Heart right ventricle (tissue), 16 donors: ENCODE data around the gene OR51B4. TPM values are rescaled to one million over a fixed set of nuclear protein-coding genes. Genes with fewer than 3 reads are reported as not detected.

Experiments
- ATAC-seq, 8 donors: fragments of 200-7000 bp; cut with Tn5 transposase; one replicate each; pipeline ENCODE4 v1.9.1; 2020; ENCODE audit warnings: mild to moderate bottlenecking in 8 of 8, moderate library complexity in 8 of 8, moderate number of reproducible peaks in 1 of 8
- DNase-seq, 2 donors: peaks; one replicate each; pipeline ENCODE4 v3.0.0-alpha.2; 2020
- H3K27ac ChIP-seq, 10 donors: fragments of 200-600 bp; sonication (generic) in 2 of 10; one replicate each; pipeline versions ENCODE4 v1.5.0 to v1.8.0; 2020 to 2022; ENCODE audit warnings: mild to moderate bottlenecking in 3 of 10
- H3K27me3 ChIP-seq, 7 donors: fragments of 200-600 bp; one replicate each; pipeline ENCODE4 v1.8.0; 2021 to 2022; ENCODE audit warnings: mild to moderate bottlenecking in 2 of 7
- H3K36me3 ChIP-seq, 9 donors: fragments of 200-600 bp; sonication (generic) in 1 of 9; one replicate each; pipeline versions ENCODE4 v1.5.0 to v1.8.0; 2020 to 2022; ENCODE audit warnings: mild to moderate bottlenecking in 2 of 9
- H3K4me1 ChIP-seq, 9 donors: fragments of 200-600 bp; sonication (generic) in 1 of 9; one replicate each; pipeline versions ENCODE4 v1.5.0 to v1.8.0; 2020 to 2022; ENCODE audit warnings: mild to moderate bottlenecking in 4 of 9
- H3K4me3 ChIP-seq, 10 donors: fragments of 200-600 bp; sonication (generic) in 2 of 10; one replicate each; pipeline versions ENCODE4 v1.5.0 to v1.8.0; 2020 to 2022; ENCODE audit warnings: mild to moderate bottlenecking in 7 of 10, moderate library complexity in 2 of 10
- H3K9me3 ChIP-seq, 11 donors: fragments of 200-600 bp in 10 of 11; sonication (generic) in 2 of 11; one replicate each; pipeline versions ENCODE4 v1.5.0 to v1.8.0; 2013 to 2022; ENCODE audit warnings: mild to moderate bottlenecking in 2 of 11, control low read depth in 1 of 11, moderate library complexity in 1 of 11
- WGBS, 2 donors: extraction: QIAGEN DNeasy Blood & Tissue Kit; methylation state at CpG; one replicate each; pipeline ENCODE4 v1.1.7; 2013; ENCODE audit warnings: inconsistent platforms in 1 of 2; 5-methylcytosine and 5-hydroxymethylcytosine counted together
- intact Hi-C, 10 donors: fragments of 100-400 bp; cut with DNase I; formaldehyde crosslinking; loops; one replicate each; pipeline versions ENCODE4 v1.11.1 to v1.14.2; 2022
- polyA plus RNA-seq, 2 donors: library from polyadenylated mRNA; stranded (reverse); fragments of 200-250 nt; gene quantifications; one replicate each; pipeline ENCODE4 v1.2.3, GENCODE V29; 2013
- total RNA-seq, 10 donors: library from RNA; stranded (reverse); fragmentation: NEBNext Ultra II Directional in 3 of 10; extraction: Animal tissue kit (Norgen Biotek cat#: 25700) in 3 of 10; gene quantifications; one replicate each; pipeline versions ENCODE4 v1.2.1 to v1.2.4, GENCODE V29; 2021 to 2023
- TF ChIP-seq, protein P1 (sequence below), 9 donors: fragments of 200-600 bp; sonication (generic) in 2 of 9; IDR thresholded peaks; one replicate each; pipeline versions ENCODE4 v1.5.0 to v1.8.0; 2021 to 2022; ENCODE audit warnings: antibody characterized with exemption in 9 of 9, mild to moderate bottlenecking in 5 of 9, moderate library complexity in 1 of 9
- donor health status: Arrhythmogenic right ventricular cardiomyopathy.
- donor health status: ischemic (EF 13 %, LVEDD 7.1; RV severe dilation, severe dysfunction).
- donor health status: healthy with polysubstance abuse.
- donor health status: DM: no; HTN: yes; CAD: no.
- donor health status: DM: no; HTN: no; CAD: no.
- donor health status: ischemic (EF 25% LVEDD 6.9; RV normal size, moderate dysfunction).
- donor health status: ischemic (EF 25% LVEDD 5.7; RV mildly dilated, moderate dysfunction).
- donor health status: healthy.
- donor health status: DM: yes; HTN: yes; CAD: no.
- donor health status: Ischemic cardiomyopathy.
- donor health status: ischemic (EF 35%, LVEDD 5.7; RV mildly dilated, moderate dysfunction).
- donor health status: nonischemic (EF 11% LVEDD 7.7; RV severe dilation, severe dysfunction).
- donor health status: DM: yes; HTN: yes; CAD: no.
- donor health status: PGD.
- donor health status: ischemic (EF 29% LVEDD 5.4; RV normal size, mild dysfunction).
- donor health status: nonischemic (EF 23%, LVEDD 6.1; RV moderate dilation, normal function).

OR51B4 gene
- total and polyA plus RNA-seq, 12 donors: not detected

DNA sequence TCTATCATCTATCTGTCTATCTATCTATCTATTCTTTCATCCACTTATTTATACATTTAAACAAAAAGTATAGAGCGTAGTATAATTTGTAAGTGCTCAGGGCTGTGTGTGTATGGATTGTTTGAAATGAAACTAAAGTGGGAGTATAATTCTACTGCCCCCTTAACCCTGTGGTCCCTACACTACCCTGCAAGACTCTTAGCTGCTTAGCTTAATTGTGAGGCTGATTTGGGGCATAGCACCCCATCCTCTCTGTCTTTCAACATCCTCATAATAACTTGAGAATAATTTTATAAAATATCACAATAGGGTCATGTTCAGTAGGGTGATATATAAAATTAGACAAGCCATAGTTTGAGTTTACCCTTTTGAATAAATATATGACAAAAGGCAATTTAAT is 11.6 kb downstream of the OR51B4 start:
- intact Hi-C loops: no loop called here
- WGBS, 2 donors: 86 to 91% methylated on average over 1 of the region's 1 CpG

DNA sequence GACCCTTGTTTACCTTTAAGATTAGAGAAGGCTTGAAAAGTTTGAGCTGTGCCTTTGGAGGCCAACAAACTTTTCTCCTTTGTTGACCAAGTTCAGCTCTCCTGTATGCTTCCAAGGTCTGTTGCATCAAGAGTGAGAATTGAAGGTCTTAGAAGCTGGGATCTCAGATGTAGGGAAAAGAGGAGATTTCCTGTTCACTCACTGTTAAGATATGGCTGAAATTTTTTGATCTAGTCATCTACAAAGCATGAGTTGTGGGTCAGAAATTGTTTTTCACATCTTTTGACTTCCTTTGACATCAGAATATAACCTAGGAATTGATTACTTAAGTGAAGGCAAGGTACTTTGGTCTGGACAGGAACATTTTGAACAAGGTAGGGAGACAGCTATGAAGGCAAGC is 12.1 kb downstream of the OR51B4 start:
- intact Hi-C loops: loop anchor here in 1 of 10 donors (10.0 kb wide), 1 partner anchor 85 kb away; the partner anchor contains the start of gene OR51V1
- H3K4me3 ChIP-seq: no peak overlapping the region
- no peaks in the 10 kb centered on the region for H3K27me3 ChIP-seq
- TF ChIP-seq, protein P1, sequence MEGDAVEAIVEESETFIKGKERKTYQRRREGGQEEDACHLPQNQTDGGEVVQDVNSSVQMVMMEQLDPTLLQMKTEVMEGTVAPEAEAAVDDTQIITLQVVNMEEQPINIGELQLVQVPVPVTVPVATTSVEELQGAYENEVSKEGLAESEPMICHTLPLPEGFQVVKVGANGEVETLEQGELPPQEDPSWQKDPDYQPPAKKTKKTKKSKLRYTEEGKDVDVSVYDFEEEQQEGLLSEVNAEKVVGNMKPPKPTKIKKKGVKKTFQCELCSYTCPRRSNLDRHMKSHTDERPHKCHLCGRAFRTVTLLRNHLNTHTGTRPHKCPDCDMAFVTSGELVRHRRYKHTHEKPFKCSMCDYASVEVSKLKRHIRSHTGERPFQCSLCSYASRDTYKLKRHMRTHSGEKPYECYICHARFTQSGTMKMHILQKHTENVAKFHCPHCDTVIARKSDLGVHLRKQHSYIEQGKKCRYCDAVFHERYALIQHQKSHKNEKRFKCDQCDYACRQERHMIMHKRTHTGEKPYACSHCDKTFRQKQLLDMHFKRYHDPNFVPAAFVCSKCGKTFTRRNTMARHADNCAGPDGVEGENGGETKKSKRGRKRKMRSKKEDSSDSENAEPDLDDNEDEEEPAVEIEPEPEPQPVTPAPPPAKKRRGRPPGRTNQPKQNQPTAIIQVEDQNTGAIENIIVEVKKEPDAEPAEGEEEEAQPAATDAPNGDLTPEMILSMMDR (IDR thresholded peaks at IDR 0.05): no peak
- DNase-seq: no peak
- H3K9me3 ChIP-seq: no peaks in the 10 kb centered on the region
- no peak overlapping the region for H3K27ac ChIP-seq
- no peaks in the 10 kb centered on the region for H3K36me3 ChIP-seq
- no peaks in the 10 kb centered on the region for H3K4me1 ChIP-seq
- ATAC-seq: no peak

More for the DNA sequence above, 11.6 kb downstream of the OR51B4 start:
- TF ChIP-seq, protein P1 (IDR thresholded peaks at IDR 0.05): no peak
- Histone ChIP-seq H3K4me3 (no peak overlapping the region), H3K27me3 (no peaks in the 10 kb centered on the region), H3K27ac (no peak overlapping the region), H3K4me1 (no peaks in the 10 kb centered on the region), H3K36me3 (no peaks in the 10 kb centered on the region), H3K9me3 (no peaks in the 10 kb centered on the region)
- ATAC-seq (no peak), DNase-seq (no peak)

DNA sequence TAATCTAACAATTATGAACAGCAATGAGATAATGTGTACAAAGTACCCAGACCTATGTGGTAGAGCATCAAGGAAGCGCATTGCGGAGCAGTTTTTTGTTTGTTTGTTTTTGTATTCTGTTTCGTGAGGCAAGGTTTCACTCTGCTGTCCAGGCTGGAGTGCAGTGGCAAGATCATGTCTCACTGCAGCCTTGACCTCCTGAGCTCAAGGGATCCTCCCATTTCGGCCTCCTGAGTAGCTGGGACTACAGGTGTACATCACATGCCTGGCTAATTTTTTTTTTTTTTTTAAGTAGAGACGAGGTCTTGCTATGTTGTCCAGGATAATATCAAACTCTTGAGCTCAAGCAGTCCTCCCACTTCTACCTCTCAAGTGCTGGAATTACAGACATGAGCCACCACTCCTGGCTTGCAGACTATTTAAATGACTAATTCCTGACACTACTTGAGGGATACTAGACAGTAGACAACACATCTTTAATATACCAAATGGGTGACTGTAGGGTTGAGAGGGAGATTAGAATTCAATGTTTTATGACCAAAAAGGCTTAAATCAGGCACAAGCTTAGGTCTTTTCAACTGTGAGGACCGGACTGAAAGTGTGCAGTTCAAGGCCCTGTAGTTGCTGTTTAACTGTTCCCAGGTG is 12.7 kb downstream of the OR51B4 start:
- H3K27ac ChIP-seq: no peak overlapping the region
- DNase-seq (no peak), ATAC-seq (no peak)
- H3K4me1 ChIP-seq: no peaks in the 10 kb centered on the region
- intact Hi-C loops: loop anchor here in 1 of 10 donors (10.0 kb wide), 1 partner anchor 84 kb away; the partner anchor contains the start of gene OR51V1
- H3K4me3 ChIP-seq: no peak overlapping the region
- no peaks in the 10 kb centered on the region for H3K9me3 ChIP-seq
- TF ChIP-seq, protein P1 (IDR thresholded peaks at IDR 0.05): no peak
- WGBS, 2 donors: 79 to 82% methylated on average over 6 of the region's 6 CpGs
- no peaks in the 10 kb centered on the region for H3K27me3 ChIP-seq
- no peaks in the 10 kb centered on the region for H3K36me3 ChIP-seq

DNA sequence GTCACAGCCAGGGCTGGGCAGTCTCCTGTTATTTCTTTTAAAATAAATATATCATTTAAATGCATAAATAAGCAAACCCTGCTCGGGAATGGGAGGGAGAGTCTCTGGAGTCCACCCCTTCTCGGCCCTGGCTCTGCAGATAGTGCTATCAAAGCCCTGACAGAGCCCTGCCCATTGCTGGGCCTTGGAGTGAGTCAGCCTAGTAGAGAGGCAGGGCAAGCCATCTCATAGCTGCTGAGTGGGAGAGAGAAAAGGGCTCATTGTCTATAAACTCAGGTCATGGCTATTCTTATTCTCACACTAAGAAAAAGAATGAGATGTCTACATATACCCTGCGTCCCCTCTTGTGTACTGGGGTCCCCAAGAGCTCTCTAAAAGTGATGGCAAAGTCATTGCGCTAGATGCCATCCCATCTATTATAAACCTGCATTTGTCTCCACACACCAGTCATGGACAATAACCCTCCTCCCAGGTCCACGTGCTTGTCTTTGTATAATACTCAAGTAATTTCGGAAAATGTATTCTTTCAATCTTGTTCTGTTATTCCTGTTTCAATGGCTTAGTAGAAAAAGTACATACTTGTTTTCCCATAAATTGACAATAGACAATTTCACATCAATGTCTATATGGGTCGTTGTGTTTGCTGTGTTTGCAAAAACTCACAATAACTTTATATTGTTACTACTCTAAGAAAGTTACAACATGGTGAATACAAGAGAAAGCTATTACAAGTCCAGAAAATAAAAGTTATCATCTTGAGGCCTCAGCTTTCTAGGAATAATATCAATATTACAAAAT is 13.4 kb downstream of the OR51B4 start:
- no peak for ATAC-seq
- Histone ChIP-seq H3K4me3 (no peak overlapping the region), H3K4me1 (no peaks in the 10 kb centered on the region), H3K36me3 (no peaks in the 10 kb centered on the region), H3K27ac (no peak overlapping the region), H3K27me3 (no peaks in the 10 kb centered on the region), H3K9me3 (no peaks in the 10 kb centered on the region)
- intact Hi-C loops: loop anchor here in 1 of 10 donors (10.0 kb wide), 1 partner anchor 84 kb away; the partner anchor contains the start of gene OR51V1
- TF ChIP-seq, protein P1 (IDR thresholded peaks at IDR 0.05): no peak
- WGBS, 2 donors: 69 to 70% methylated on average over 7 of the region's 7 CpGs
- no peak for DNase-seq
